Stomach smooth muscle (tissue), 2 donors: ENCODE data around the gene SH3BP4.
"Not testable (repeated sequence)": the region's sequence is repeated elsewhere in the genome, so short reads cannot be mapped to it uniquely, and the experiment has no call there.

ENCODE experiments used
- H3K27ac ChIP-seq: one replicate; pipeline ENCODE4 v1.7.0; 2013; ENCODE audit warnings: mild to moderate bottlenecking, low read length, inconsistent platforms
- H3K27me3 ChIP-seq, 2 donors: one replicate each; pipeline ENCODE4 v1.7.0; 2013; ENCODE audit warnings: low read length in 2 of 2; ENCODE audit not compliant: insufficient read depth in 2 of 2, control insufficient read depth in 1 of 2
- H3K36me3 ChIP-seq, 2 donors: one replicate each; pipeline ENCODE4 v1.7.0; 2013; ENCODE audit warnings: low read length in 2 of 2; ENCODE audit not compliant: control insufficient read depth in 2 of 2, insufficient read depth in 2 of 2
- H3K4me1 ChIP-seq: one replicate; pipeline ENCODE4 v1.7.0; 2013; ENCODE audit warnings: low read length; ENCODE audit not compliant: control insufficient read depth, insufficient read depth
- H3K4me3 ChIP-seq, 2 donors: one replicate each; pipeline ENCODE4 v1.7.0; 2013; ENCODE audit warnings: low read length in 2 of 2
- H3K9ac ChIP-seq, 2 donors: one replicate each; pipeline ENCODE4 v1.7.0; 2013; ENCODE audit warnings: low read length in 2 of 2, mild to moderate bottlenecking in 1 of 2
- H3K9me3 ChIP-seq, 2 donors: one replicate each; pipeline ENCODE4 v1.7.0; 2013; ENCODE audit warnings: low read length in 2 of 2; ENCODE audit not compliant: control insufficient read depth in 2 of 2
- donor health status: healthy.
- donor health status: Pancreatic carcinoma.

SH3BP4 gene

GRCh38 chr2:235052514-235053354, 100.9 kb downstream of the SH3BP4 start:
- Histone ChIP-seq H3K9me3 (no peaks in the 10 kb centered on the region), H3K27me3 (no peaks in the 10 kb centered on the region), H3K4me3 (no peak overlapping the region), H3K27ac (no peak overlapping the region), H3K36me3 (peaks cover 0 to 14% of the 10 kb centered on the region in 2 donors), H3K9ac (no peak overlapping the region), H3K4me1 (peaks cover 30% of the 10 kb centered on the region)

- Histone ChIP-seq H3K27me3 (no peaks in the 10 kb centered on the region), H3K36me3 (peaks cover 0 to 14% of the 10 kb centered on the region in 2 donors), H3K9ac (no peak overlapping the region), H3K4me1 (peaks cover 30% of the 10 kb centered on the region), H3K27ac (no peak overlapping the region), H3K4me3 (no peak overlapping the region), H3K9me3 (no peaks in the 10 kb centered on the region)
Measured at GRCh38 chr2:235053651-235054050, 101.8 kb downstream of the SH3BP4 start.

- Histone ChIP-seq H3K4me1 (peaks cover 23% of the 10 kb centered on the region), H3K9ac (no peak overlapping the region), H3K36me3 (peaks cover 0 to 14% of the 10 kb centered on the region in 2 donors), H3K4me3 (no peak overlapping the region), H3K27me3 (no peaks in the 10 kb centered on the region), H3K9me3 (no peaks in the 10 kb centered on the region), H3K27ac (no peak overlapping the region)
Measured at GRCh38 chr2:235054475-235054874, 102.7 kb downstream of the SH3BP4 start.

- Histone ChIP-seq H3K9me3 (no peaks in the 10 kb centered on the region), H3K36me3 (peaks cover 0 to 14% of the 10 kb centered on the region in 2 donors), H3K4me3 (no peak overlapping the region), H3K9ac (no peak overlapping the region), H3K27me3 (no peaks in the 10 kb centered on the region), H3K4me1 (peaks cover 19% of the 10 kb centered on the region), H3K27ac (no peak overlapping the region)
Measured at GRCh38 chr2:235054919-235055318, 103.1 kb downstream of the SH3BP4 start.

- H3K27ac ChIP-seq, result no peak overlapping the region
- peaks cover 10% of the 10 kb centered on the region for H3K4me1 ChIP-seq
- H3K4me3 ChIP-seq, result no peak overlapping the region
- no peaks in the 10 kb centered on the region for H3K27me3 ChIP-seq
- H3K9me3 ChIP-seq, result no peaks in the 10 kb centered on the region
- H3K36me3 ChIP-seq, result peaks cover 0 to 14% of the 10 kb centered on the region in 2 donors
- no peak overlapping the region for H3K9ac ChIP-seq
Measured at GRCh38 chr2:235055891-235056516, 104.2 kb downstream of the SH3BP4 start.

GRCh38 chr2:235056768-235057167, 105.0 kb downstream of the SH3BP4 start:
- Histone ChIP-seq H3K4me3 (no peak overlapping the region), H3K36me3 (peaks cover 0 to 14% of the 10 kb centered on the region in 2 donors), H3K9ac (no peak overlapping the region), H3K4me1 (peaks cover 3% of the 10 kb centered on the region), H3K9me3 (no peaks in the 10 kb centered on the region), H3K27ac (no peak overlapping the region), H3K27me3 (no peaks in the 10 kb centered on the region)

GRCh38 chr2:235057616-235058015, 105.8 kb downstream of the SH3BP4 start:
- peaks cover 0 to 12% of the 10 kb centered on the region in 2 donors for H3K36me3 ChIP-seq
- not testable (repeated sequence) for H3K4me3 ChIP-seq, H3K27ac ChIP-seq, H3K4me1 ChIP-seq, H3K9ac ChIP-seq, H3K9me3 ChIP-seq, H3K27me3 ChIP-seq

GRCh38 chr2:235059161-235059560, 107.3 kb downstream of the SH3BP4 start:
- Histone ChIP-seq H3K4me1 (peaks cover 8% of the 10 kb centered on the region), H3K36me3 (peaks cover 0 to 7% of the 10 kb centered on the region in 2 donors), H3K4me3 (no peak overlapping the region), H3K27me3 (no peaks in the 10 kb centered on the region), H3K9ac (no peak overlapping the region), H3K9me3 (no peaks in the 10 kb centered on the region), H3K27ac (no peak overlapping the region)

- Histone ChIP-seq H3K9ac (no peak overlapping the region), H3K9me3 (no peaks in the 10 kb centered on the region), H3K4me3 (no peak overlapping the region), H3K4me1 (peaks cover 8% of the 10 kb centered on the region), H3K27ac (no peak overlapping the region), H3K27me3 (no peaks in the 10 kb centered on the region), H3K36me3 (no peaks in the 10 kb centered on the region)
Measured at GRCh38 chr2:235061656-235062055, 109.8 kb downstream of the SH3BP4 start.

GRCh38 chr2:235063471-235063961, 111.7 kb downstream of the SH3BP4 start:
- peak overlapping the region in 1 of 2 donors; percentile 47 for H3K4me3 ChIP-seq

GRCh38 chr2:235064976-235065375, 113.2 kb downstream of the SH3BP4 start:
- no peak overlapping the region for H3K27ac ChIP-seq
- no peaks in the 10 kb centered on the region for H3K36me3 ChIP-seq
- no peaks in the 10 kb centered on the region for H3K9me3 ChIP-seq
- H3K27me3 ChIP-seq, result no peaks in the 10 kb centered on the region
- no peak overlapping the region for H3K4me3 ChIP-seq
- peaks cover 8% of the 10 kb centered on the region for H3K4me1 ChIP-seq
- no peak overlapping the region for H3K9ac ChIP-seq

More at GRCh38 chr2:235063471-235063961, 111.7 kb downstream of the SH3BP4 start:
- H3K4me1 ChIP-seq, result peaks cover 8% of the 10 kb centered on the region
- no peaks in the 10 kb centered on the region for H3K27me3 ChIP-seq
- no peaks in the 10 kb centered on the region for H3K36me3 ChIP-seq
- no peaks in the 10 kb centered on the region for H3K9me3 ChIP-seq
- H3K9ac ChIP-seq, result no peak overlapping the region
- no peak overlapping the region for H3K27ac ChIP-seq
